GM13977 (cell line): ENCODE results near the gene LSAMP.

Source experiments
- DNase-seq: peaks from one replicate; pipeline ENCODE4 v3.0.0; 2012; ENCODE audit warnings: low spot score
- in situ Hi-C: fragments of 300-500 bp; cut with MboI; formaldehyde crosslinking; loops from one replicate; pipeline ENCODE4 v1.12.0; 2022; ENCODE audit warnings: low sequenced_read_pairs, low pct_unique_long_range_greater_than_20kb, mixed read lengths, inconsistent platforms; ENCODE audit not compliant: unreplicated experiment
- TF ChIP-seq, protein P1 (sequence below): IDR thresholded peaks from 2 replicates; pipeline ENCODE4 v1.5.1; 2012; ENCODE audit warnings: mild to moderate bottlenecking, control low read depth; ENCODE audit not compliant: insufficient read depth; ENCODE audit errors: extremely low read depth, missing control alignments

The LSAMP gene

DNA sequence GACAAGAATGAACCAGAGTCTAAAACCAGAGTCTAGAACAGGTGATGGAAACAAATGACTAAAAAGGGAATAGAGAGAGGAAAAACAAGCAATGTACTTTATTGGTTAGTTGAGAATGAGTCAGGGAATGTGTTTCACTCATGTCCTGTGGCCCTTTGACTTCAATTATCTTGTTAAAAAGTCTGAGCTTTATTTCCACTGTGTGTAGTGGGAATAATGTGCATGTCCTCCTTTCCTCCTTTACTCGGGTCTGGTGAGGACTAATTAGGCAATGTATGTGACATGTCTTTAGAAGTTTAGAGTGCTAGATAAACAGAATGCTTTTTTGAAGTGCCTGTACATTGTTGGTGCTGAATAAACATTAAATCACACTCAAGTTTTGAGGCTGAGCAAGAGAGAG, 21.3 kb downstream of the LSAMP start:
- DNase-seq, result no peak
- TF ChIP-seq, protein P1, sequence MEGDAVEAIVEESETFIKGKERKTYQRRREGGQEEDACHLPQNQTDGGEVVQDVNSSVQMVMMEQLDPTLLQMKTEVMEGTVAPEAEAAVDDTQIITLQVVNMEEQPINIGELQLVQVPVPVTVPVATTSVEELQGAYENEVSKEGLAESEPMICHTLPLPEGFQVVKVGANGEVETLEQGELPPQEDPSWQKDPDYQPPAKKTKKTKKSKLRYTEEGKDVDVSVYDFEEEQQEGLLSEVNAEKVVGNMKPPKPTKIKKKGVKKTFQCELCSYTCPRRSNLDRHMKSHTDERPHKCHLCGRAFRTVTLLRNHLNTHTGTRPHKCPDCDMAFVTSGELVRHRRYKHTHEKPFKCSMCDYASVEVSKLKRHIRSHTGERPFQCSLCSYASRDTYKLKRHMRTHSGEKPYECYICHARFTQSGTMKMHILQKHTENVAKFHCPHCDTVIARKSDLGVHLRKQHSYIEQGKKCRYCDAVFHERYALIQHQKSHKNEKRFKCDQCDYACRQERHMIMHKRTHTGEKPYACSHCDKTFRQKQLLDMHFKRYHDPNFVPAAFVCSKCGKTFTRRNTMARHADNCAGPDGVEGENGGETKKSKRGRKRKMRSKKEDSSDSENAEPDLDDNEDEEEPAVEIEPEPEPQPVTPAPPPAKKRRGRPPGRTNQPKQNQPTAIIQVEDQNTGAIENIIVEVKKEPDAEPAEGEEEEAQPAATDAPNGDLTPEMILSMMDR, result no peak
- in situ Hi-C loops, result no loop called here

DNA sequence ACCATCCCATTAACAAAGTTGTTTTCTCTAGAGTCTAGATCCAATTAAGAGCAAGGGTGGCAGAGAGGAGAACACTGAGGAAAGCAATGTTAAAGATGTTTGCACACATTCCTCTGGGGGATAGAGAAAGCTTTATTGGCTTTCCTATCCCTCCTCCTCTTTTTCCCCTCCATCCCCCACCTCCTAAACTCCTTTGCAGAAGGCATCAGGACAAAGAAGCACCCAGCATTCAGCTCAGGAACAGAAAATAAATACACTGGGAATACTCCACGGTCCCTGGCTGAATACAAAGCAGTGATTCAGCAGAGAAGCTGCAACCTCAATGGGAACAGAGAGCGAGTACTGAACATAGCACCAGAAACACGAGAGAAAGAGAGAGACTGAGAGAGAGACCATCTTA, 21.9 kb downstream of the LSAMP start:
- in situ Hi-C loops, result no loop called here
- no peak for DNase-seq
- TF ChIP-seq, protein P1, result no peak

DNA sequence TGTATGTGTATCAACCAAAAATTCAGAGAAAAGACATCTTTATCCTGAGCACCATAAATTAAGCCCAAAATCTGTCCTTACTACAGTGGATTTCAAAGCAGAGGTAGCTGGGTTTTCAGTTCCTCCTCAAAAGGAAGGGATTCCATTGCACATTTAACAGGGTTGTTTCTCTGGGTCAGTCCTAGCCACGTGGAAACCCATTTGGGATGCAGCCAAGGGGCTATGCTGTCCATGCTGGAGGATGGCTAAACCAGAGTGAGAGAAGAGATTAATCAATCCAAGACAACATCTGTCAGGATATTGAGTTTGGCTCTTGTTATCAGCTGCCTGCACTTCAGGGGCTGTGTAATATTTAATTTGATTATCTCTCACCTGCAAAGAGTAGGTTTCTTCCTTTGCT, 28.1 kb downstream of the LSAMP start:
- TF ChIP-seq, protein P1, result no peak
- DNase-seq, result no peak
- in situ Hi-C loops, result no loop called here

DNA sequence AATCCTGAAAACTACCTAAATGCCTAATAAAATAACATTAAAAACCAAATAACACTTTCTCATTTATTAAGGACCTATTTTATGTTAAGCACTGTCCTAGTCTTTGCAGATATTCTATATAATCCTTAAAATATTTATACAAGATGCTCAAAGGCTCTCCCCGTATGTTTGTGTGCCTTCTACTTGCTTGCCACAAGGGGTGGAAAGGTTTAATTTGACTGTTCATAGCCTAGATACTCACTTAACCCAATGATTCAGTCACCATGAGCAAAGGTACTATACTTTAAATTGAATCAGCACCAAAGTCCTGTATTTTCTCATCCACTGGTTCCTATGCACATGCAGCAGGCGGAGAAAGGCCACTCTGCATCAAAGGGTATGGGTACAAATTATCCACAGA, 32.0 kb downstream of the LSAMP start:
- DNase-seq, result no peak
- in situ Hi-C loops, result no loop called here
- TF ChIP-seq, protein P1, result no peak

DNA sequence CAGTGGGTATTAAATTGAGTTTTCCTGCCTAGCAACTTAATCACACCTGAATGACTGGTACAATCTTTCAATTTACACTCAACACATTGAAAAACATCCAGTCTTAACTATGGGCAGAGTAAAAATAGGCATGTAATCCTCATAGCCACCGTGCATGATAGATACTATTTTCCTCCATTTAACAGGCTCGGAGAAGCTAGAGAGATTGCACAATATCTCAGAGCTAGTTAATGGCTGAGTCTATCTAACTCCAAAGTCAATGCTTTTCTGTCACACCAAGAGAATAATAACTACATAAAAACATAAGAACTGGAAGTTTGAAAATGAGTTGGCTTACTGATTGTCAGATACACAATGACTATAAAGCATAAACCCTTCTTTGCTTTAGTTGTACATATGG, 36.8 kb downstream of the LSAMP start:
- in situ Hi-C loops, result no loop called here
- TF ChIP-seq, protein P1, result no peak
- DNase-seq, result no peak

DNA sequence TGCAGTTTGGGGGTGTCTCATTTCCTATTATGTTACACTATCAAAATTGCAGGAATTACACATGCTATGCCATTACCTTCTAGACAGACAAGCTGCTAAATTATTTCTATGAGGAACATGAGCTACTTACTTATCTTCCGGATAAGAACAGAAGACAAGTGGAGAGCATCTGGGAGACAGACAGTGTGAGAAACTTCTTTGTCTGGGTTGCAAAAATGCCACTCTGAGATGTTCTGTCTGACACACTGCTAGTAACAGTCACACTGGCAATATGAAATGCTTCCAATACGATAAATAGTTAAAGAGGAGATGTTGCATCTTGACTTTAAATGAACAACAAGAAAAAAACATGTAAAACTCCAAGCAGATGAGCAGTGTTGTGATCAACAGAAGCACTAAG, 40.1 kb downstream of the LSAMP start:
- TF ChIP-seq, protein P1, result no peak
- no peak for DNase-seq
- in situ Hi-C loops, result no loop called here

DNA sequence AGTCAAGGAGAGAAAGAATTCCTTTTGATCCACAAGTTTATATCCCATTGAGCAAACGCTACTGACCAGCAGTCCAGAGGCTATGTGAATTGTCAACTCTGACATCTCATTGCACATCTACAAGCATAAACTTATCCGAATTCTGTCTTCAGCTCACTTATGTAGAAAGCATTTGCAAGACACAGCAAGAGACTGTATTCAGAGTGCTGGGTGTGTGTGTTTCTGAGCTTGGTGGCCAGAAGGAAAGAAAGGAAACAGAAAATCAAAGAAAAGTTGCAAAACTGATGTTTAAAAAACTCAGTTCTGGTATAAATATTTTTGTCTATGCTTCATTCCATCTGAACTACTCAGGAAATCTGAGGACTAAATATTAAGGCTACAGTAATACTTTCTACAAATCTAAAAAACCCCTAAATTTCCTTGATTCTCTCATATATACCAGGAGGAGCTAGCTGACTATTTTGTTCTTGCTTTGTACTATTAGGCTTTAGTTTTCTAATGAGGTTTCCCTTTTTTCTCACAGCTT, 45.5 kb downstream of the LSAMP start:
- DNase-seq, result no peak
- TF ChIP-seq, protein P1, result no peak
- in situ Hi-C loops, result no loop called here
